ENCODE results near the gene C4orf54.

- no peak for TF ChIP-seq POLR2AphosphoS5 (IDR thresholded peaks at IDR 0.05)
- TF ChIP-seq CTCF (IDR thresholded peaks at IDR 0.05 in 8 of 11, conservative IDR thresholded peaks at IDR 0.05 in 3 of 11) = no peak
Observed at GRCh38 chr4:99637174-99637573, 20.5 kb downstream of the C4orf54 start.
